Endothelial cell of umbilical vein (primary cell): ENCODE measurements around the gene G6PC1. TPM values are rescaled to one million over a fixed set of nuclear protein-coding genes. Genes with fewer than 3 reads are reported as not detected.

ENCODE experiments used
- BruUV-seq: library from RNA; stranded (reverse); fragments of 400-500 nt; replicated peaks from 2 replicates; lab custom pipeline; 2021; lab: Mats Ljungman, UMichigan
- CTCF ChIA-PET: fragments of 300-600, 350-600 bp; sonication (Branson Sonifier 250); formaldehyde crosslinking; loops from one replicate; lab custom pipeline; 2021; ENCODE audit warnings: antibody characterized with exemption, inconsistent platforms; lab: Charles Lee
- POLR2A ChIA-PET: fragments of 300-600, 350-600 bp; sonication (Branson Sonifier 250); formaldehyde crosslinking; loops from one replicate; lab custom pipeline; 2021; ENCODE audit warnings: antibody characterized with exemption, inconsistent platforms; lab: Charles Lee
- DNase-seq: peaks from one replicate; pipeline ENCODE4 v3.0.0-alpha.2; 2011; ENCODE audit warnings: low read depth, low spot score
- FAIRE-seq: peaks from 2 replicates; lab custom pipeline; 2011; peaks lifted over from hg19 to GRCh38; lab: Jason Lieb, UNC
- H2AFZ ChIP-seq: 2 replicates; pipeline ENCODE4 v1.6.0; 2012; ENCODE audit warnings: low read depth, low read length, control low read depth, inconsistent platforms
- H3K27ac ChIP-seq: 2 replicates; pipeline ENCODE4 v1.5.1; 2011; ENCODE audit warnings: low read depth, mild to moderate bottlenecking, control low read depth, low read length, moderate library complexity; ENCODE audit not compliant: insufficient read depth
- H3K27me3 ChIP-seq, 2 experiments: 2 replicates each; pipeline versions ENCODE4 v1.6.0 to v1.6.1; 2011; ENCODE audit warnings: low read length in 2 of 2, mixed read lengths in 1 of 2; ENCODE audit not compliant: control insufficient read depth in 2 of 2, insufficient read depth in 2 of 2
- H3K36me3 ChIP-seq, 2 experiments: 2 replicates in 1 of 2; 3 replicates in 1 of 2; pipeline ENCODE4 v1.5.1; 2011; ENCODE audit warnings: low read length in 2 of 2, mild to moderate bottlenecking in 1 of 2, moderate library complexity in 1 of 2; ENCODE audit not compliant: control insufficient read depth in 2 of 2, insufficient read depth in 2 of 2; ENCODE audit errors: extremely low read depth in 1 of 2
- H3K4me1 ChIP-seq: 3 replicates; pipeline ENCODE4 v1.5.1; 2011; ENCODE audit warnings: mild to moderate bottlenecking, low read length; ENCODE audit not compliant: control insufficient read depth, insufficient read depth; ENCODE audit errors: extremely low read depth
- H3K4me2 ChIP-seq: 2 replicates; pipeline ENCODE4 v1.6.1; 2011; ENCODE audit warnings: low read length, control low read depth, mixed read lengths; ENCODE audit not compliant: insufficient read depth
- H3K4me3 ChIP-seq, 3 experiments: fragments of 200-600 bp in 1 of 3; sonication (generic), shearing (Covaris generic) in 1 of 3; replicated peaks in 1 of 3; 2 replicates each; pipeline ENCODE4 v1.5.1; 2011 to 2016; ENCODE audit warnings: control low read depth in 3 of 3, low read length in 3 of 3, mild to moderate bottlenecking in 2 of 3, inconsistent platforms in 1 of 3, low read depth in 1 of 3, moderate library complexity in 1 of 3; ENCODE audit not compliant: insufficient read depth in 1 of 3
- H3K79me2 ChIP-seq: 2 replicates; pipeline ENCODE4 v1.6.0; 2012; ENCODE audit warnings: low read length, inconsistent platforms; ENCODE audit not compliant: control insufficient read depth, insufficient read depth
- H3K9ac ChIP-seq: replicated peaks from 2 replicates; pipeline ENCODE3; 2011; ENCODE audit warnings: low read length, control low read depth; ENCODE audit not compliant: insufficient read depth; ENCODE audit errors: extremely low read depth
- H3K9me1 ChIP-seq: replicated peaks from 3 replicates; pipeline ENCODE4 v1.6.0; 2011; ENCODE audit warnings: mild to moderate bottlenecking, low read length; ENCODE audit not compliant: control insufficient read depth, insufficient read depth; ENCODE audit errors: extremely low read depth
- H3K9me3 ChIP-seq: replicated peaks from 2 replicates; pipeline ENCODE4 v1.5.1; 2012; ENCODE audit warnings: low read length, inconsistent platforms; ENCODE audit not compliant: control insufficient read depth, insufficient read depth
- H4K20me1 ChIP-seq: replicated peaks from 2 replicates; pipeline ENCODE3; 2011; ENCODE audit warnings: mild to moderate bottlenecking, low read length; ENCODE audit not compliant: control insufficient read depth, insufficient read depth; ENCODE audit errors: extremely low read depth
- EZH2 ChIP-seq: IDR thresholded peaks from 2 replicates; pipeline ENCODE4 v1.6.1; 2012; ENCODE audit warnings: borderline replicate concordance, low read depth, mild to moderate bottlenecking, moderate library complexity, low read length, inconsistent platforms; ENCODE audit not compliant: severe bottlenecking
- FOS ChIP-seq: IDR thresholded peaks from 2 replicates; pipeline ENCODE4 v1.6.1; 2011; ENCODE audit warnings: mild to moderate bottlenecking, low read length, moderate library complexity, borderline replicate concordance; ENCODE audit not compliant: insufficient read depth
- GATA2 ChIP-seq: IDR thresholded peaks from 2 replicates; pipeline ENCODE4 v1.7.0; 2011; ENCODE audit warnings: low read depth, mild to moderate bottlenecking, moderate library complexity, mixed read lengths, low read length; ENCODE audit not compliant: insufficient read length, insufficient read depth
- JUN ChIP-seq: IDR thresholded peaks from 2 replicates; pipeline ENCODE4 v1.6.1; 2011; ENCODE audit warnings: borderline replicate concordance, low read depth; ENCODE audit not compliant: insufficient read length, insufficient read depth
- MAX ChIP-seq: IDR thresholded peaks from 2 replicates; pipeline ENCODE4 v1.6.1; 2011; ENCODE audit not compliant: insufficient read depth, insufficient read length
- MYC ChIP-seq: IDR thresholded peaks from one replicate; pipeline ENCODE4 v1.6.1; 2011; ENCODE audit warnings: mild to moderate bottlenecking, low read depth, low read length
- POLR2A ChIP-seq: IDR thresholded peaks from 2 replicates; pipeline ENCODE4 v1.6.1; 2012; ENCODE audit warnings: low read depth, mild to moderate bottlenecking, control low read depth, low read length
- POLR2AphosphoS5 ChIP-seq: IDR thresholded peaks from 2 replicates; pipeline ENCODE4 v1.6.1; 2012; ENCODE audit warnings: low read depth, mild to moderate bottlenecking, control low read depth, low read length, moderate library complexity; ENCODE audit not compliant: insufficient read depth
- dilution Hi-C: fragments of 300-500 bp; cut with MboI; formaldehyde crosslinking; loops from one replicate; pipeline ENCODE4 v1.15.0; 2019; ENCODE audit warnings: low sequenced_read_pairs; ENCODE audit not compliant: extremely low pct_ligation_motif_present
- intact Hi-C: fragments of 100-400 bp; cut with micrococcal nuclease; formaldehyde crosslinking; loops from one replicate; pipeline ENCODE4 v1.10.0; 2022
- polyA plus RNA-seq, 4 experiments: library from polyadenylated mRNA; depleted of rRNA in 3 of 4; stranded (reverse) in 3 of 4; unstranded in 1 of 4; fragments of >200 nt; gene quantifications; 2 replicates each; pipeline versions ENCODE4 v1.2.1 to v1.2.3, GENCODE V29; 2011 to 2012; ENCODE audit warnings: missing spikeins in 1 of 4
- total RNA-seq: library from RNA; stranded (reverse); gene quantifications from 2 replicates; pipeline ENCODE4 v1.2.3, GENCODE V29; 2021
- TF ChIP-seq, protein P1 (sequence below), 2 donors: IDR thresholded peaks; 1 replicate in 1 of 2; 2 replicates in 1 of 2; pipeline ENCODE4 v1.5.1; 2011; ENCODE audit warnings: low read length in 2 of 2, mild to moderate bottlenecking in 2 of 2, moderate library complexity in 2 of 2, control low read depth in 1 of 2, inconsistent platforms in 1 of 2, low read depth in 1 of 2; ENCODE audit not compliant: insufficient read depth in 1 of 2; ENCODE audit errors: extremely low read depth in 1 of 2

The G6PC1 gene
- total and polyA plus RNA-seq, 2 donors (not counting 3 experiments of a cell fraction or from before 2014, with no cell fraction given): not detected

GRCh38 chr17:42882166-42882565 is 18.4 kb upstream of the G6PC1 start:
- CTCF ChIA-PET: interaction anchor here (1.3 kb wide), 2 partner anchors 31 to 39 kb away, joined by 3 read pairs; no protein-coding TSS in a partner anchor
- Histone ChIP-seq H3K27me3 (peaks cover 5 to 6% of the 10 kb centered on the region in 2 experiments), H3K9ac (no peak overlapping the region), H3K79me2 (no peaks in the 10 kb centered on the region), H3K4me2 (no peak overlapping the region), H3K4me3 (no peak overlapping the region), H3K4me1 (no peaks in the 10 kb centered on the region), H3K9me3 (no peaks in the 10 kb centered on the region), H4K20me1 (no peaks in the 10 kb centered on the region), H2AFZ (no peak overlapping the region), H3K9me1 (no peaks in the 10 kb centered on the region), H3K36me3 (no peaks in the 10 kb centered on the region), H3K27ac (no peak overlapping the region)
- POLR2A ChIA-PET: no interaction called here
- DNase-seq: no peak
- dilution Hi-C loops: no loop called here
- no peak for TF ChIP-seq POLR2A
- no peak for TF ChIP-seq JUN
- no peak for TF ChIP-seq GATA2
- no peak for TF ChIP-seq MAX
- TF ChIP-seq, protein P1, sequence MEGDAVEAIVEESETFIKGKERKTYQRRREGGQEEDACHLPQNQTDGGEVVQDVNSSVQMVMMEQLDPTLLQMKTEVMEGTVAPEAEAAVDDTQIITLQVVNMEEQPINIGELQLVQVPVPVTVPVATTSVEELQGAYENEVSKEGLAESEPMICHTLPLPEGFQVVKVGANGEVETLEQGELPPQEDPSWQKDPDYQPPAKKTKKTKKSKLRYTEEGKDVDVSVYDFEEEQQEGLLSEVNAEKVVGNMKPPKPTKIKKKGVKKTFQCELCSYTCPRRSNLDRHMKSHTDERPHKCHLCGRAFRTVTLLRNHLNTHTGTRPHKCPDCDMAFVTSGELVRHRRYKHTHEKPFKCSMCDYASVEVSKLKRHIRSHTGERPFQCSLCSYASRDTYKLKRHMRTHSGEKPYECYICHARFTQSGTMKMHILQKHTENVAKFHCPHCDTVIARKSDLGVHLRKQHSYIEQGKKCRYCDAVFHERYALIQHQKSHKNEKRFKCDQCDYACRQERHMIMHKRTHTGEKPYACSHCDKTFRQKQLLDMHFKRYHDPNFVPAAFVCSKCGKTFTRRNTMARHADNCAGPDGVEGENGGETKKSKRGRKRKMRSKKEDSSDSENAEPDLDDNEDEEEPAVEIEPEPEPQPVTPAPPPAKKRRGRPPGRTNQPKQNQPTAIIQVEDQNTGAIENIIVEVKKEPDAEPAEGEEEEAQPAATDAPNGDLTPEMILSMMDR (IDR thresholded peaks at IDR 0.05; ENCODE audit: extremely low read depth in 1 of 2, insufficient read depth in 1 of 2, low read depth in 1 of 2, low read length in 2 of 2): no peak
- no peak for TF ChIP-seq EZH2
- no peak for TF ChIP-seq FOS
- TF ChIP-seq POLR2AphosphoS5: no peak
- TF ChIP-seq MYC: no peak
- BruUV-seq: no TSS peak
- intact Hi-C loops: loop anchor here (5.0 kb wide), 1 partner anchor 55 kb away; no protein-coding TSS in a partner anchor
- FAIRE-seq: no peak
